ENCODE measurements around the gene PTGFRN.

PTGFRN gene

DNA sequence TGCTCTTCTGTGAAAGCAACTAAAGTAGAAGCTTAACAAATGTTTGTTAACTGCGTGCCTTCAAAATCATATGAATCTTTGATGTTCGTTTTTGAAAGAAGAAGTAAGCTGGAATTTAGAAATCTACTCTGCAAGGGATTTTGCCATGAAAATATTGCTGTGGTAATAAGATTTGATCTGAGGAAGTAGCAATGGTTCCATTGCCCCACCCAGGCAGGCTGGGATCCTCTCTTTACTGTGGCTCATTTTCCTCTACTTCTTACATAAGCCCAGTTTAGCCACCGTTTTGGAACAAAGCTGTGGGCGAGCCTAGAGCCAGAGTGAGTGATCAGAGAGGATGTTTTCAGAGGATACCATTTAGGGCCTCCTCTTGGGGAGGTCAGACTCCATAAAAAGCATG, 20.3 kb upstream of the PTGFRN start:
- DNase-seq (ENCODE audit: low spot score) = no peak

DNA sequence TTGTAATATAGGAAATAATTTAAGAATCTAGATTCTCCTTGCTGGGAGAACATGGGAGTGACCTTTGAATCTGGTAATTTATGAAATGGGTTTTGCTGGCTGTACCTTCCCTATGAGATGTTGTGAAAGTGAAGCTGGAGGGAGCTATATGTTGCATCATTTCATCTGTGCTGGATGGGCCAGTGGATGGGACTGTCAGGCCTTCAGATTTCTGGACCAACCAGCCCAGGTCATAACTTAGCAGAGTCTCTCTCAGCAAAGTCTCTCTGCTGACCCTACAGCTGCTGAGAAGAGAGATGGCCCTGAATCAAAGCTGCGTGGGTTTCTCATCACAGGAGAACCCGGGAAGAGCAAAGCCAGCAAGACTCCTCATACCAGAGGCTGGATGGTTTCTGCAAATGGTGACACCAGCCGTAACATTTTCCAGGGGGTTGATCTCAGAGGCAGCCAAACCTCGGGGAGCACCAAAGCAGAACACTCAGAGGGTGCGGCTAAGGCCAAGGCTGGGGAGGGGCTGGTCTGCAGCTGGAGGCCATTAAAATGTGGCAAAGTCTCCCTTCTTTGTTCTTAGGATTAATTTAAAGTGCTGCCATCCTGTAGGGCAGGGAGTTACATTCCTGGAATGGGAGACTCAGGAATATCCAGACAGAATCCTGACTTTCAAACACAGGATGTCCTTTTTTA, 18.2 kb upstream of the PTGFRN start:
- DNase-seq (ENCODE audit: low spot score) = no peak

DNA sequence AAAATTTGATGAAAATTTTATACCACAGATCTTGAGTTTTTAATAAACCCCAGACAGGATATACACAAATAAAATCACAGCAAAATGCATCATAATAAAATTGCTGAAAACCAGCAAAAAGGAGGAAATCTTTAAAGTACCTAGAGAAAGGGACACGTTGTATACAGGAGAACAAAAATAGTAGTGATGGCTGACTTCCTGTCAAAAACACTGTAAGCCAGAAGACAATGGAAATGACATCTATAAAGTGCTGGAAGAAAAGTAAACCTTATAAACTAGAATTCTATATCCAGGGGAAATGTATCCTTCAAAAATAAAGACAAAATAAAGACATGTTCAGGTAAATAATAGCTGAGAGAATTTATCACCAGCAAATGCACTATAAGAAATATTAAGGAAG, 14.6 kb upstream of the PTGFRN start:
- no peak for DNase-seq (ENCODE audit: low spot score)

DNA sequence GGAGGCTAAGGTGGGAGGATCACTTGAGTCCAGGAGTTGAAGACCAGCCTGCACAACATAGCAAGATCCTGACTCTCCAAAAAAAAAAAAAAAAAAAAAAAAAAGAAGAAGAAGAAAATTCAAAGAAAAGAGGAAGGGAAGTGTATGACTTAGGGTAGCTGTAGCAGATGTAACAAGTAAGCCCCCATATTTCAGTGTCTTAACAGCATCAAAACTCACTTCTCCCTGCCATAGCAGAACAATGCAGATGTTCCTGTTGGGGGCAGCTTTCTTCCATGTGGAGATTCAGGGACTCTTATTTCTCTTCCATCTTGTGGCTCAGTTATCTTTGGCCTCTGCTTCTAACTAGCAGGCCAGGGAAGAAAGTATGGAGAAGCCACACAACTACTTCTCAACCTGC, 10.2 kb upstream of the PTGFRN start:
- DNase-seq (ENCODE audit: low spot score) = no peak

DNA sequence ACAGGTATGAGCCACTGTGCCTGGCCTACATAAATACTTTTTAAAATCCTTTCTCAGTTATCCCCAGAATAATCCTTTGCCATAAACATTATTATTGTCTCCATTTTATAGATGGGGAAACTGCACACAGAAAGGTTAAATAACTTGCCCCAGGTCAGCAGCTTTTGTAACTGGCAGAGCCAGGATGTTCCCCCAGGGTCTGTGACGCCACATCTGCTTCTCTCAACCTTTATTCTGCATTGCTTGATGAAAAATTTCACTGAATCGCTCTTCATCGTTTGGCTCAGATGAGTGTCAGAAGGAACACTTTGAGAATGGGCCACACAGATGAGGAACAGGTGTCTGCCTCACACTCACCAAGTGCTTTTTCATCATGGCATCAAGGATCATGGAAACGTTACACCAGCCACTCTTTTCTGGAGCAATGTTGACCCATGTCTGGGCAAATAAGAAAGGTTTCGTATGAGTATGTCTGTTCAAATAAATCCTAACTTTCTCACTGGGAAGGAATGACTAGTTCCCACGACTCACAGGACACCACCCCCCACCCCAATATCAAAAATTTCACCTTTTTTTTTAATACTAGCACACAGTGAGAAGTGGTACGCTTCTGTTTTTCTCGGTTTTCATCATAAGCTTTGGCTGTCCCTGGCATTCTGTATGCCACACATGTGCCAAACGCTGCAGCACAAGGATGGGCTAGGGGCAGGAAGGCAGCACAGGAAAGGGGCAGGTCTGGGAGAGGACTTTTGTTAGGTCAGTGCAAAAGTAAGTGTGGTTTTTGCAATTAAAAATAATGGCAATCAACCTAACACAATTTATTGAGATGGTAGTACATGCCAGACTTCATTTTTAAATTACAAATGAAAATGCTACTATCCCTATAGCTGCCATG, 9.0 kb upstream of the PTGFRN start:
- DNase-seq (ENCODE audit: low spot score) = no peak

DNA sequence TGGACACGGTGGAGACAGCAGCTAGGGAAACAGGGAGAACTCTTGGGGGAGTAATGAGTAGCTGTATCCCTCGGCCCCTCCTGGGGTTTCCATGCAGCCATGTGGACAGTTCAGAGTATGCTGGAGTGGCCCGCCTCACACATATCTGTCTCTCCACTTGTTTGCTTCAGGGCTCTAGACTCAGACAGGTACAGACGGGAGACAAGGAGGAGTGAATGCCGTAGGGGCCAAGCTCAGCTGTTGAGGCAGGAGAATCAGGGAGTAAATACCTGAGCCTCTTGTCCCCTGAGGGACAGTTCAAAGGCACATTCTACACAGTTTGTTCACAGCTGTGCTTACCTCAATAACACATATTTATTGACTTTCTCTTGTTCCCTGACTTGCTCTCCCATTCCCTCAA, 7.7 kb upstream of the PTGFRN start:
- no peak for DNase-seq (ENCODE audit: low spot score)

DNA sequence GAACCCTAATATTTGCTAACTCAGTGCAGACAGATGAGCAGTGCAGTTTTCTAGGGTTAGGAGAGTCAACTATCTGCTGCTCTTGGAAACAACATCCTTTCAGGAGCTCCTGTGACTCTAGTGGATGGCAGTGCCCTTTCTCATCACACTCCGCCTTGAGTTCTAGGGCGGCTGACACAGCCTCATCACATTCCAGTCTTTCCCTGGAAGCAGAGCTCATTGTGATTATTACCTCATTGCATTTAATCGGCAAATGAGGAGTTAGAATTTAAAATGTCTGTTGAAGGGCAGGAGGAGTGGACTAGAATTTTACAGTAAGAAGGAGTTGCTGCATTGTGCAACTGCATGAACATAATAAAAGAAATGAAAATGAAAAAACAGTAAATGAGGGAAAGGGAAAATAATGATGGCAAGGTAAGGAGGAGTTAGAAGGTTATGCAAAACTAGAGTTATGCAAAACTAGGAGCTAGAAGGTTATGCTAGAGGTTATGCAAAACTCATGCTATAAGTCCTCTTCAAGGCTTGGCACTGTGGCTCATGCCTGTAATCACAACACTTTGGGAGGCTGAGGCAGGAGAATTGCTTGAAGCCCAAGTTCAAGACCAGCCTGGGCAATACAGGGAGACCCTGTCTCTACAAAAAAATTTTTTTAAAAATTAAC, 6.9 kb upstream of the PTGFRN start:
- DNase-seq (ENCODE audit: low spot score) = no peak

DNA sequence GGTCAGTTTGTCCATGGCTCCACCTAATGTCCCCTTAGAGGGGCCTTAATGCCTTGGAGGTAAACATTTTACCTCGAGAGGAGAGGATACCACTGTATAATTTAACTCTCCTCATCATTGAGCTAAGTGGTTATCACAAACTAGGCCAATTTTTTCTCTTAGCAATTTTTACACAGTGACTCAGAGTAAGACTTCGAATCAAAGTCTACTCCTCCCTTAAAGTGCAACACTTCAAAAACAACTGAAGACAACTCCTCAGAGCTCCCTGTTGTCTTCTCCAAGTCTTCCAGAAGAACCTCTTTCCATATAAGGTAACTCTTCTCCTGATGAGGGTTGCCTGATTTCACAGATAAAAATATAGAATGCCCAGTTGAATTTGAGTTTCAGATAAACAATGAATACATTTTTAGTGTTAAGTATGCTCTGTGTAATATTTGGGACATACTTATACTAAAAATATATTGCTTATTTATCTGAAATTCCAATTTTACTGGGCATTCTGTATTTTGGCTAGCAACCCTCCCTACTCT, 4.9 kb upstream of the PTGFRN start:
- no peak for DNase-seq (ENCODE audit: low spot score)

DNA sequence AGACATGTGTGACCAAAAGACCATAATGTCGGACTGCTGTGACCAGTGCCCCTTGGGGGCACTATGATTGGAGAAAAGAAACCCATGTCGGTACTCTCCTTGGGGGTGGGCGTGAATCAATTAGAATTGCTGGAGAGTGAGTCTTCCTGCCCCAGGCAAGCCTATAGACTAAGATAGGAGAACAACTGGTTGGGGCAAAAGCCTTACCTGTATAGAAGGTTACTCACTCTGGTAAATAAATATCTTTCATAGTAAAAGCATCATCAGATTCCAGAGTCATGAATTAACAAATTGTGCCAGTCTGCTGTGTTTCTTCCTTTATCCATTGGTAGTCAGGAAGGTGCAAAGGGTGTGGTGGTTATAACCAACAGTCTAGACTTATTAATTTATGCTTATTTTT, 2.9 kb upstream of the PTGFRN start:
- no peak for DNase-seq (ENCODE audit: low spot score)

DNA sequence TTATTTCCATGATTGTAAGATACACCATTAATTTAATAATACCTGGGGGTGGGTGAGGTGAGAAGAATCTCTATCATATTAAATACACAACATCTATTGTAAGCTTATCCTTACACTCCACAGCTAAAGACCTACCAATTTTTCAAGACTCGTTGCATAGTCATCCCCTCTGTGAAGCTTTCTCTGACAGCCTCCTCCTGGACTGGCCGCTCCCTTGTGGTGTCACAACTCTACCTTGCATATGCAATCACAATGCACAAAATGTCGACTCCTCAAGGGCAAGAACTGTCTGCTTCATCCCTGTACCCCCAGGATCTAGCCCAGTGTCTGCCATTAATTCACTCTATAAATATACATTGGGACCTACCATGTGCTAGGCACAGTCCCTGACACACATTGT, 2.4 kb upstream of the PTGFRN start:
- no peak for DNase-seq (ENCODE audit: low spot score)

DNA sequence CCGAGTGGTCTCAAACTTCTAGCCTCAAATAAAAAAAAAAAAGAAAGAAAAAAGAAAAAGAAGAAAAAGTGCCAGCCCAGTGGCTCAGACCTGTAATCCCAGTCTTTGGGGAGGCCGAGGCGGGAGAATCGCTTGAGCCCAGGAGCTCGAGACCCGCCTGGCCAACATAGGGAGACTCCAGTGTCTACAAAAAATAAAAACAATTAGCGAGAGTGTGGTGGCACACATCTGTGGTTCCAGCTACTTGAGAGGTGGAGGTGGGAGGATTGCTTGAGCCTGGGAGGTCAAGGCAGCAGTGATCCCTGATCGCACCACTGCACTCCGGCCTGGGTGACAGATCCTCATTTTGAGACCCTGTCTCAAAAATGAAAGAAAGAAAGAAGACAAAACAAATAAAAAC, 1.4 kb upstream of the PTGFRN start:
- no peak for DNase-seq (ENCODE audit: low spot score)

DNA sequence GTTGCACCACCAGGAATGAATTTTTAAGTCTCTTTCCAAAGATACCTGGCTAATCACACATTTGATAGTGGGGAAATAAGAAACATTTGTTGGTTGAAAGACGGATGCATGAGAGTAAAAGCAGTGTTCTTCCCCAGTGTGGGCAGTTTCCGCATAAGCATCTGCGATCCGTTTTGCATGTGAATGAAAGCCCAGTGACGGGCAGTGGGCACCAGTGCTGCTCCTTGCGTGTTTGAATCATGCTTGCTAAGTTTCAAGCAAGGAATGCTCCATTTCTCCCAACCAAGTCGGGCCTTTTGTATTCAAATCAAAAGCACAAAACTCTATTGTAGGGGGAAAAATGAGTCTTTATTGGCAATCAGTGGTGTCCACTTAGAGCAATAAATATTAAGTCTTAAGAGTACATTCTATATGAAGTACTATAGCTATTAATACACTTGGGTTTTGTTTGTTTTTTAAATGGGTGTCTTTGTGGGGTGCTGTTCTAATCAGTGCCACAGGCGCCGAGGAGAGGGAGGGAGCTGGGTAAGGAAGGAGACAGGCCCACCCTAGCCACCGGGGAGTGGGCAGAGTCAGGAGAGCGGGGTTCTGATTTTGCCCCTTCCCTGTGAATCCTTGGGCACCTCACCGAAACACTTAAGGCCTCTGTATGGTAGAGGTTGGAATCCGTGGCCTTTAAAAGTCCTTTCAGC, 750 bp upstream of the PTGFRN start:
- DNase-seq (ENCODE audit: low spot score) = peak; percentile 46

DNA sequence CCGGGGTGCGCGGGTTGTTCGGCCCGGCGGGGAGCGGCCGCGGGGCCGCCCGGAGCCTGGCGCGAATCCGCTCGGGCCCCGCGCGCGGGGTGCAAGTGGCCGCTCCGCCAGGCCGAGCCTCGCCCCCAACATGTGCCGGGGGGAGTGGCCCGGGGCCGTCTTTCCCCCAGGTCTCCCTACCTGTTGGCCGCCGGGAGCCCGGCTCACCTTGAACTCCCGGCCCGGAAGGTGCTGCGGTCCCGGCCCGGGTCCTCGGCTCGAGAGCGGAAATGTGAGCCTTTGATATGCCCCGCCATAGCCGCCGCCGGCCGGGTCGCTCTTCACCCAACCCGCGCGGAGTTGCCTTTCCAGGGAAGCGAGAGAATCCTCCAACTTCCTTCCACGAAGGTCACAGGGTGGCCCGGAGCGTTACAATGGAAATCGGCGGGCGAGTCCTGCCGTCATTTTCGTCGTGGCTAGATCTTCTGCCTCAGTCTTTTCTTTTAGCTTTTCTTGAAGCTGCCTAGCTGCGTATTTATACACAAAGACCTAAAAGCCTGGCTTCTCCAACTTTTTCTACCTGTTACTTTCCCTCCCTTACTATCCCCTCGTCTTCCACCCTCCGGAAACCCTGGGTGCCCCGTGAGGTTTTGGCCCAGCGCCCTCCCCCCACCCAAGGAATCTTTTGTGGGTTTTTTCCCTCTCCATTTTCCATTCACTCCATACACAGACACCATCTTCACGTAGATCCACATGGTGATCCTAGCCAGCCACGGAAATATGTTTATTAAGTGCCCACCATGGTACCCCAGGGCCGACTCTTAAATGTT, 867 bp downstream of the PTGFRN start:
- peak; percentile 76 for DNase-seq (ENCODE audit: low spot score)

DNA sequence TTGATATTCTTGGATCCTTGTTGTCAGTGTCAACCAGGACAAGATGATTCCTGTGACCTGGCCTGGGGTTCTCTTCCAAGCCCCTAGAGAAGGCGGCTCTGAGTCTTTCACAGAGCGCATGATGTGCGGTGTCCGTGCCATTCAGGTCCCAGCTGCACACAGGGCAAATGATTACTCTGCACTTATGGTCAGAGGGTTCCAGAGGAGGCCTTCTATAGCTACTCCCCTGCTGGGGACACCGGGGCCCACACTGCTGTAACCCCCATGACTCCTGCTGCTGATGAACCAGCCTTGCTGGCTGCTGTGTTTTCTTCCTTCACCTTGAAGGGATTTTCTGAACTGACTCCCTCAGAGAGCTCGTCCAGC, 1.5 kb downstream of the PTGFRN start:
- DNase-seq (ENCODE audit: low spot score) = no peak

DNA sequence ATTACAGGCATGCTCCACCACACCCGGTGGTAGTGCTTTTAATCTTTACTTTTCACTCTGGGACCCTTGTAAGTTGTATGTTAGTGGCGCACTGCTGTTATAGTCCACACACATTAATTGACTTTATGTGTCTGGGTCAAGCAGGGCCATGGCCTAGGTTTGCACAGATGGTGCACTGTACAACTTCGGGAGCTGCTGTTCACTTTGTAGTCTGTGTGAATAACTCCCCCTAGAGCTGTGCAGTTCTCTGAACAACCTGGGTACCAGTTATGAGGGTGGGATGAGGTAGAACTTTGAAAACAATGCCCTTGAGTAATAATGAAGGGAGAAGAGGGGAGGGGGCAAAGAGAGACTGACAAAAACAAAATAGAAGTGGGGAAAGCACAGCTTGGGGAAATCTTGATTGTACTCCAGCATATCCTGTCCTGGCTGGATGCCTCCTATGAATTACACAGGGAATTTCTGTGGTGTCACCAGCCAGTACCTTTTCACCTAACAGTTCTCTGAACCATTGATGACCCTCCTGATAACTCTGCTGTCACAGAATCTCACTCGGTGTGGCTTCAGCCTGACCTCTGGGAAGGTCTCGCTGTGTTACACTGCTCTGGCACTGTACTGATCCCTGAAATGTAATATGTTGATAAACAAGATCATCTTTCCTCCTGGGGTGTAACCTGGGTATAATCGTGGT, 2.2 kb downstream of the PTGFRN start:
- DNase-seq (ENCODE audit: low spot score) = no peak

DNA sequence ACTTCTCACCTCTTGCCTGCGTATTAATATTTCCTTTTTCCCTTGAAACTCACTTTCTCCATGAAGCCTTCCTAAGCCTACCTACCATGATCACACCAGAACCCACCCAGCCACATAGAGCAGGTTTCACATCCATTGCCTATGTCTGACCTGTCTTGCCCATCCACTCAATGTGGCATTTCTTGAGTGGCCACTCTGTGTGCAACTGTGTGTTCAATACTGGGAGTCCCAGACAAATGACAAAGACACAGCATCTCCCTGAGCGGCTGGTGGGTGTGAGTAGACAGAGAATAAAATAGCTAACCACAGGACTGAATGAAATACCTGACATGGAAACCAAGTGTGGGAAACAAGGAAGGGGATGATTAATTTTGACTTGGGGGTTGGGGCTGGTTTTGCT, 3.1 kb downstream of the PTGFRN start:
- no peak for DNase-seq (ENCODE audit: low spot score)

DNA sequence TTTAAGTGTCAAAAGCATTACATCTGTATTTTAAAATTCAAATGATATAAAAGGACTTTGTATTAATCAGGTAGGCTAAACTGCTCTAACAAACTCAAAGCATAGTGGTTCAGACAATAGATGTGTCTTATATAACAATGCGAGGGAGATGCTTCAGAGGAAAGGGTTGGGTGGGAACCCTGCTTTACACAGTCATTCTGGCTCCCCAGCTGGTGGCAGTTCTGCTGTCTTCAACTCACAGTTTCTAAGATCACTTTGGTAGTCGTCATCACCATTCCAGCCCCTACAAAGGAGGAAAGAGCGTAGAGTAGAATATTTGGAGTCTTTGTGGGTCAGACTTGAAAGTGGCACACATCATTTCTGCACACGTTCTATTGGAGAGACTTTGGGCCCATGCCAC, 4.2 kb downstream of the PTGFRN start:
- no peak for DNase-seq (ENCODE audit: low spot score)

DNA sequence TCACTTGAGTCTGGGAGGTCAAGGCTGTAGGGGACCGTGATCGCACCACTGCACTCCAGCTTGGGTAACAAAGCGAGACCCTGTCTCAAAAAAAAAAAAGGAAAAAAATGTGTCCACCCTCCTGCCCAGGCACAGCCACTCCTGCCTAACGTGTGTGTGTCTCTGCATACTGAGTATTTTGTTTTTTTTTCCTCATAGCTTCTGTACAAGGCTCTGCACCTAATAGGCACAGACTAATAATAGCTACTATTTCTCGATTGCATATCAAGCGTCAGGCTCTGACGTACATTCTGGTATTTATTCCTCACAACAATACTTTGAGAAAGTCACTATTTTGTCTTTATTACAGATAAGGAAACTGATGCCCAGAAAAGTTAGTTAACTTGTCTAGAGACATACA, 5.0 kb downstream of the PTGFRN start:
- DNase-seq (ENCODE audit: low spot score) = no peak

DNA sequence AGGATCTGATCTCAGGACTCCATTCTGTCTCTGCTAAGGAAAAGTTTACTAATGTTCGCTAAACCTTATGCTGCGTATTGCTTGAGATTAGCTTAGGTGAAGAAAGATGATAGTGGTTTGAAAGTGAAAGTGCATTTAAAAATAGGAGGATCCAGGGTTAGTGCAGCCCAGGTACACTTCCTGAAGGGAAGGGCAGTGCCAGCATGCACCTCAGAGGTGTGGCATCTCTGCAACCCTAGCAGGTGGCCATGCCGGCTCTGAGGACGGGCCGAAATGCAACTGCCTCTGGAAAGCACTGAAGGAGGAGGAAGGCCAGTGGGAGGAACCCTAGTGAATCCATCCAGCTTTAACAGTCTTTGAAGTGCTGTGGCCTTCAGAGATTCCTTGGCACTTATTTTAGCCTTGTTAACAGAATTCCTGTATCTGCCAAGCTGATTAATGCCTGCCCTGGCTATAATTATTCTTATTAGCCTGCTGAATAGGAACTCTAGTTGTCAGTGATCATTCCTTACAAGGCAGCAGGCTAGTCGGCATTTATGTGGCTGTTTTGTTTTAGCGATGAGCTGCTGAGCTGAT, 5.5 kb downstream of the PTGFRN start:
- DNase-seq (ENCODE audit: low spot score) = no peak

DNA sequence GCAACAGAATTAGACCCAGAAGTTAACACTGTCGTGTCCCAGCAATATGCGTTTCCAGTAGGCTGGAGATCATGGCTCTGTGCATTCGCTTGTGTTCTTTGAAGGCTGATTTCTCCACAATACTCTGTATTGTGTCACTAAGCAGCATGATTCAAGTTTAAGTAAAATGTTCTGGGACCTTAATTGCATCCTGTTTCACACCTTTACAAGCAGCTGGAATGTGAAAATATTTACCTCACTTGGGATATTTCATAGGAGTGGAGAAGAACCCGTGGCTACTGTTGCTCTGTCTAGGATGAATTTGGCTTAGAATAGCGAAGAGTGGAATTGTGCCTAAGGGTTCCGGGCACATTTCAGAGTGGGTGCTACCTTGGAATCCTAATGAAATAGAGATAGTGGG, 6.3 kb downstream of the PTGFRN start:
- no peak for DNase-seq (ENCODE audit: low spot score)
